GM10266 (cell line): ENCODE data around the gene RPLP2.
A peak's percentile ranks its signal among the peaks of the same experiment; 100 is the strongest.

Experiments used
- DNase-seq: peaks from one replicate; pipeline ENCODE4 v3.0.0; 2012; ENCODE audit errors: extremely low spot score
- TF ChIP-seq, protein P1 (sequence below): IDR thresholded peaks from 2 replicates; pipeline ENCODE4 v1.5.1; 2012; ENCODE audit warnings: mild to moderate bottlenecking, low read depth; ENCODE audit not compliant: control insufficient read depth, insufficient read depth; ENCODE audit errors: missing control alignments

RPLP2 gene

GRCh38 chr11:794766-795633, 14.8 kb upstream of the RPLP2 start:
- DNase-seq = no peak
- TF ChIP-seq, protein P1, sequence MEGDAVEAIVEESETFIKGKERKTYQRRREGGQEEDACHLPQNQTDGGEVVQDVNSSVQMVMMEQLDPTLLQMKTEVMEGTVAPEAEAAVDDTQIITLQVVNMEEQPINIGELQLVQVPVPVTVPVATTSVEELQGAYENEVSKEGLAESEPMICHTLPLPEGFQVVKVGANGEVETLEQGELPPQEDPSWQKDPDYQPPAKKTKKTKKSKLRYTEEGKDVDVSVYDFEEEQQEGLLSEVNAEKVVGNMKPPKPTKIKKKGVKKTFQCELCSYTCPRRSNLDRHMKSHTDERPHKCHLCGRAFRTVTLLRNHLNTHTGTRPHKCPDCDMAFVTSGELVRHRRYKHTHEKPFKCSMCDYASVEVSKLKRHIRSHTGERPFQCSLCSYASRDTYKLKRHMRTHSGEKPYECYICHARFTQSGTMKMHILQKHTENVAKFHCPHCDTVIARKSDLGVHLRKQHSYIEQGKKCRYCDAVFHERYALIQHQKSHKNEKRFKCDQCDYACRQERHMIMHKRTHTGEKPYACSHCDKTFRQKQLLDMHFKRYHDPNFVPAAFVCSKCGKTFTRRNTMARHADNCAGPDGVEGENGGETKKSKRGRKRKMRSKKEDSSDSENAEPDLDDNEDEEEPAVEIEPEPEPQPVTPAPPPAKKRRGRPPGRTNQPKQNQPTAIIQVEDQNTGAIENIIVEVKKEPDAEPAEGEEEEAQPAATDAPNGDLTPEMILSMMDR = no peak

GRCh38 chr11:795634-796564, 13.9 kb upstream of the RPLP2 start:
- TF ChIP-seq, protein P1 = no peak
- peak; percentile 97 for DNase-seq

DNA sequence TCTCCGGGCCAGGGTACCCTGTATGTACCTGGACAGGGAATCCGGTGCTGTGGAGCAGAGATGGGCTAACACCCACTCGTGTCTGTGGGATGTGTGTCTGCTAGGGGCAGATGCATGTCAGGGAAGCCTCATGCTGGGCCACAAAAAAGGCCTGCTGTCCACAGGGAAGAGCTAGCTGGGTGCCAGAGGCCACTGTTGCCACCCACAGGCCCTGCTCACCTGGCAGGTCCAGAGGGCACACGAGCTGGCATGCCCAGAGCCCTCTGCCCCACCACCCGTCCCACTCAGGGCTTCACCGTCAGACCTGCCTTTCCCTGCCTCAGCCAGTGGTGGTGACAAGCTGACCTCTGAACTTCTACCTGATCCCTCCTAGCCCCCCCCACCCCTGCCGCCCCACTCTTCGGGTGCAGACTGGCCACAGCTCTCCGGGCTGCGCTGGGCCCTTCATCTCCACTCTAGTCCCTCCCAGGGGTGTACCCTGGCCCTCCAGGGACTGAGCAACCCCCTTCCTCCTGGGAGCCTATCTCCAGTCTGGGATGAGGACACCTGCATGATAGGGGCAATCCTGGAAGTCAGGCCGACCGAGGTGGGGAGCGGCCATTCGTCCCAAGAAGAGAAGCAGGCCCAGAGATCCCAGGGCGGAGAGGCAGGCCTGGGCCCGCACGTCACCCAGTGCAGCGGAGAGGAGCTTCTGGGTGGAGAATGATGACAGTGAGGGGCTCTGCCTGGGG, 13.0 kb upstream of the RPLP2 start:
- TF ChIP-seq, protein P1 = no peak
- no peak for DNase-seq

DNA sequence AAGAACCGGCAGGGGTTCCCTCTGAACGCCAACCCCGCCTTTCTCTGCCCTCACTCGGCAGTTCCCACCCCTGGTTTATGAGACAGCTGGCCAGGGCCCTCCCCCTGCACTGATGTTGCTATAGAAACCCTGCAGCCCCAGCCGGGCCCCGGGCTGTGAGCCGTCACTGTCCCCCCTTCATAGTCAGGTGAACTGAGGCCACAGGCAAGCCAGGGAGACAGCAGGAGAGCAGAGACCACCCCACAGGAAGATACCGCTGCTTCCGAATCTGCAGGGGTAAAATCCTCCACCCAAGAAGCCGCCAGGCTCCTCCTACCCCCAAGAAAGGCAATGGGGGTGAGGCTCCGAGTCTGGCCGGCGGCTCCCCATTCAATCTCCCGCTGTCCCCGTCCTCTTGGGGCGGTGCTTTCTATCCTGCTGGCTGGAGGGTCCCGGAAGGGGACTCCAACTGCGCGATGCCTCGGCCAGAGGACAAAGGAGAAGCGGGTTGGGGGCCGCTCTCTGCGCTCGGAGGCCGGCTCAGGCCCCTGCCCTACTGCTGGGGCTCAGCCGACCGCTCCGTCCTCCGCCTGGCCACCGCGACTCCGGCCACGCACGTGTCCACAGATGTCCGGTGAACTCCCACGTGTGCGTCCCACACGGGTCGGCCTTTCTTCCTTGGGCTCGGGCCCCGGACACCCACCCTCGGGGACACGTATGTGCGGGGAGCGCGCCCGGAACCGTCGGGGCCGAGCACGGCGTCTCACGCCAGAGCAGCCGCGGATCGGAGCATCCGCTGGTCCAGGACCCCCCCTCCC, 12.3 kb upstream of the RPLP2 start:
- TF ChIP-seq, protein P1 = no peak
- DNase-seq = peak; percentile 93

GRCh38 chr11:798093-798713, 11.6 kb upstream of the RPLP2 start, which contains the start of gene SLC25A22:
Gene SLC25A22 (minus strand): TSS chr11:798281. CDS start chr11:795006, 3,275 bp downstream.
- DNase-seq = peak; percentile 97
- TF ChIP-seq, protein P1 = peak; percentile 89

DNA sequence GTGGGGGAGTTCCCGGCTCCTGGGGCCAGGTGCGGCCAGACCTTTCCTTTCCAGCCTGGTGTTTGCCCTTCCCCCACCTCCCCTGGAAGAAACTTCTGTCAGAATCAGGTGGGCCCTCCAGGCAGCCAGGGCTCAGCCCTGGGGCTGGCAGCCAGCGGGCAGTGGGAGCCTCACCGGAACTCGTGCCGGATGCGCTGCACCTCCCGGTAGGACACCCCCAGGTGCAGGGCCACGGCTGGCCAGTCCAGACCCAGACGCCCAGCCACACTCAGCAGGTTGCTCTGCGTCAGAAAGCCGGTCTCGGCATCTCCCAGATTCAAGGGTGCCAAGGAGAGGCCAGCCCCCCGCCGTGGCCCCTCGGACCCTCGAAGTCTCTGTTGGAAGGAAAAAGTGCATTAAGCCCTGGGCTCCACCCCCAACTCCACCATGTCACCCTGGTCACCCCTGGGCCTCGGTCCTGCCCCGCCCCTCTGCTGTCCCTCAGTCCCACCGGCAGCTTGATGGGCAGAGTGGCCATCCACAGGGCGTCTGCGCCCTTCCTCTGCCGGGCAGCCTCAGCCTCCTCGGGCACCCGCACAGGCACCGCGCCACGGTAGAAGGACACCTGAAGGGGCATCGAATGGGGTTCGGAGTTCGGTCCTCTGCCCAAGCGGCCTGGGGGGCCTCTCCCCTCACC, 10.0 kb upstream of the RPLP2 start:
- TF ChIP-seq, protein P1 = no peak
- no peak for DNase-seq
